Brain microvascular endothelial cell (primary cell): ENCODE data around the gene MTA2.
A peak's percentile ranks its signal among the peaks of the same experiment; 100 is the strongest.

ENCODE experiments used
- DNase-seq: peaks from one replicate; pipeline ENCODE4 v3.0.0-alpha.2; 2020
- H3K27ac ChIP-seq: fragments of 250-450 bp; sonication (Bioruptor Pico); 2 replicates; pipeline ENCODE4 v1.5.1; 2020; ENCODE audit warnings: mild to moderate bottlenecking, moderate library complexity
- H3K27me3 ChIP-seq: fragments of 250-450 bp; sonication (Bioruptor Pico); replicated peaks from 2 replicates; pipeline ENCODE4 v1.5.1; 2020; ENCODE audit warnings: mild to moderate bottlenecking
- H3K36me3 ChIP-seq: fragments of 250-450 bp; sonication (Bioruptor Pico); replicated peaks from 2 replicates; pipeline ENCODE4 v1.5.1; 2020; ENCODE audit warnings: mild to moderate bottlenecking
- H3K4me3 ChIP-seq: 2 replicates; pipeline ENCODE4 v1.5.1; 2011; ENCODE audit warnings: low read depth, mild to moderate bottlenecking, control low read depth, low read length, moderate library complexity
- CTCF ChIP-seq: IDR thresholded peaks from 2 replicates; pipeline ENCODE4 v1.5.1; 2011; ENCODE audit warnings: low read depth, mild to moderate bottlenecking, moderate library complexity, low read length, control low read depth, inconsistent platforms; ENCODE audit errors: missing control alignments
- in situ Hi-C: cut with HindIII; loops from 2 replicates; pipeline ENCODE4 v1.10.0; 2017; ENCODE audit warnings: low sequenced_read_pairs, low pct_ligation_motif_present

The MTA2 gene

GRCh38 chr11:62614275-62614674, 12.6 kb upstream of the MTA2 start:
- H3K27ac ChIP-seq = no peak overlapping the region
- peaks cover 10% of the 10 kb centered on the region for H3K36me3 ChIP-seq

GRCh38 chr11:62613291-62613778, 11.7 kb upstream of the MTA2 start:
- in situ Hi-C loops = no loop called here
- no peaks in the 10 kb centered on the region for H3K27me3 ChIP-seq
- H3K4me3 ChIP-seq = no peak overlapping the region
- no peak for DNase-seq
- TF ChIP-seq CTCF = no peak
- H3K27ac ChIP-seq = no peak overlapping the region
- H3K36me3 ChIP-seq = peaks cover 10% of the 10 kb centered on the region

More at GRCh38 chr11:62614275-62614674, 12.6 kb upstream of the MTA2 start:
- H3K27me3 ChIP-seq = no peaks in the 10 kb centered on the region
- no peak for TF ChIP-seq CTCF
- in situ Hi-C loops = no loop called here
- no peak for DNase-seq
- no peak overlapping the region for H3K4me3 ChIP-seq

- peaks cover 10% of the 10 kb centered on the region for H3K36me3 ChIP-seq
- in situ Hi-C loops = no loop called here
These were observed 11.0 kb upstream of the MTA2 start, which contains the start of the genes EML3 and ROM1 for GRCh38 chr11:62612366-62613290. Gene EML3 (minus strand): TSS chr11:62612775. CDS start chr11:62612457, 318 bp downstream. Gene ROM1 (plus strand): TSS chr11:62613257. CDS start chr11:62613282, 25 bp downstream.

GRCh38 chr11:62611705-62612365, 10.2 kb upstream of the MTA2 start:
- no peak for DNase-seq
- H3K36me3 ChIP-seq = peaks cover 7% of the 10 kb centered on the region
- in situ Hi-C loops = no loop called here

More at GRCh38 chr11:62612366-62613290, 11.0 kb upstream of the MTA2 start, which contains the start of the genes EML3 and ROM1:
- TF ChIP-seq CTCF = peak; percentile 70
- DNase-seq = no peak
- peak within 1 kb of the TSS; percentile 75 for H3K4me3 ChIP-seq
- peak within 1 kb of the TSS; percentile 42 for H3K27ac ChIP-seq
- H3K27me3 ChIP-seq = no peaks in the 10 kb centered on the region

More at GRCh38 chr11:62611705-62612365, 10.2 kb upstream of the MTA2 start:
- Histone ChIP-seq H3K4me3 (peak overlapping the region; percentile 75), H3K27me3 (no peaks in the 10 kb centered on the region), H3K27ac (peak overlapping the region; percentile 42)
- TF ChIP-seq CTCF = peak; percentile 9
